AG10803 (cell line): ENCODE data around the gene CMTM7.

Experiments used
- DNase-seq: peaks from one replicate; pipeline ENCODE4 v3.0.0; 2010; ENCODE audit warnings: low read depth
- H3K4me3 ChIP-seq: 2 replicates; pipeline ENCODE4 v1.5.1; 2011; ENCODE audit warnings: mild to moderate bottlenecking, low read length, control low read depth
- TF ChIP-seq, protein P1 (sequence below): conservative IDR thresholded peaks from 2 replicates; pipeline ENCODE4 v1.5.1; 2011; ENCODE audit warnings: mild to moderate bottlenecking, low read length, control low read depth, inconsistent platforms

Gene CMTM7

GRCh38 chr3:32398531-32398930 is 6.9 kb downstream of the CMTM7 start:
- TF ChIP-seq, protein P1, sequence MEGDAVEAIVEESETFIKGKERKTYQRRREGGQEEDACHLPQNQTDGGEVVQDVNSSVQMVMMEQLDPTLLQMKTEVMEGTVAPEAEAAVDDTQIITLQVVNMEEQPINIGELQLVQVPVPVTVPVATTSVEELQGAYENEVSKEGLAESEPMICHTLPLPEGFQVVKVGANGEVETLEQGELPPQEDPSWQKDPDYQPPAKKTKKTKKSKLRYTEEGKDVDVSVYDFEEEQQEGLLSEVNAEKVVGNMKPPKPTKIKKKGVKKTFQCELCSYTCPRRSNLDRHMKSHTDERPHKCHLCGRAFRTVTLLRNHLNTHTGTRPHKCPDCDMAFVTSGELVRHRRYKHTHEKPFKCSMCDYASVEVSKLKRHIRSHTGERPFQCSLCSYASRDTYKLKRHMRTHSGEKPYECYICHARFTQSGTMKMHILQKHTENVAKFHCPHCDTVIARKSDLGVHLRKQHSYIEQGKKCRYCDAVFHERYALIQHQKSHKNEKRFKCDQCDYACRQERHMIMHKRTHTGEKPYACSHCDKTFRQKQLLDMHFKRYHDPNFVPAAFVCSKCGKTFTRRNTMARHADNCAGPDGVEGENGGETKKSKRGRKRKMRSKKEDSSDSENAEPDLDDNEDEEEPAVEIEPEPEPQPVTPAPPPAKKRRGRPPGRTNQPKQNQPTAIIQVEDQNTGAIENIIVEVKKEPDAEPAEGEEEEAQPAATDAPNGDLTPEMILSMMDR, result no peak
- H3K4me3 ChIP-seq, result no peak overlapping the region
- no peak for DNase-seq

DNA sequence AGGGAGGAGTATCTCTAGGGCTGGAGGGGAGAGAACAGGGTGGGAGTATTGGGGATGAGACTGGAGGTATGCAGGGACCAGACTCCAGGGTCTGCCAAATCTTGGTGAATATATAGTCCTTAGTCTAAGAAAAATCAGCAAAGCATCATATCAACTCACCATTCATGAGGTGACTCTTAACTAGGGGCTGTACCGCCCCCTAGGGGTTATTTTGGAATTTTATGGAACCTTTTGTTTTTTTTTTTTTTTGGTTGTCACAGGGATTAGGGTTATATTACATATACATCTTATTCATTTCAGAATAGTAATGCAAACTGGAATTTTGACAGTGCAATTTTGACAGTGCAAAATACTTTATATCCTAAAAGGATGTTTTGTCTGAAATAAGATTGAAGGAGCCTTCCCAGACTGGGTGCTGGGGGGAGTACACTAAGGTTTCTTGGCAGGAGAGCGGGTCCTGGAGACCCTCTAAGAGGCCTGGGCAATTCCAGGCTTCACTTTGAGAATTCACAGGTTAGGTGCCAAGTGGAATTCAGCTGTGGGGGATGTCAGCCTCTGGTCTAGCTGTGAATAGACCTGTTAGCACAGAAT is 7.5 kb downstream of the CMTM7 start:
- peak; percentile 47 for DNase-seq
- TF ChIP-seq, protein P1, result peak; percentile 61
- no peak overlapping the region for H3K4me3 ChIP-seq

DNA sequence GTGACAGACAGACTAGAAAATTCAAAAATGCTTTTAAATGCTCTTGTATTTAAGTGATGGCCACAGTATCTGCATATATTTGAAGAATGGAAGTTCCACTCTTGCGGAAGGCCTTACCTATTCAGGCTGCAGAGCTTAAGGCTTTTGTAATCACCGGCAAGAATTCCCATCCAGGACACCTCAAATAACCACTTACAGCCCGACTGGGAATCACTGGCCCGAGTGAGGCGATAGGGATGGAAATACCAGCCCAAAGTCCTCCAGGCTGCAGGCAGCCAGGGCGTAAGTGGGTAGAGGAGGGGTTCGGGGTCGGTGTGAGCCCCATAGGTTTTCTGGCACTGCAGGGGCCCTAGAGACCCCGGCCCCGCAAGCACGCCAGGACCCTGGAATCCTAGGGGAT is 9.5 kb downstream of the CMTM7 start:
- H3K4me3 ChIP-seq, result peak overlapping the region; percentile 56
- DNase-seq, result no peak
- TF ChIP-seq, protein P1, result no peak

GRCh38 chr3:32401556-32402081 is 10.0 kb downstream of the CMTM7 start:
- peak; percentile 74 for DNase-seq

GRCh38 chr3:32403663-32404062 is 12.0 kb downstream of the CMTM7 start:
- no peak for DNase-seq
- no peak overlapping the region for H3K4me3 ChIP-seq
- TF ChIP-seq, protein P1, result no peak

More at GRCh38 chr3:32401556-32402081, 10.0 kb downstream of the CMTM7 start:
- H3K4me3 ChIP-seq, result peak overlapping the region; percentile 56
- TF ChIP-seq, protein P1, result no peak

- TF ChIP-seq, protein P1, result no peak
- no peak for DNase-seq
- H3K4me3 ChIP-seq, result no peak overlapping the region
These were observed 13.1 kb downstream of the CMTM7 start for GRCh38 chr3:32404714-32405113.

- peak; percentile 36 for DNase-seq
- TF ChIP-seq, protein P1, result no peak
These were observed 13.5 kb downstream of the CMTM7 start for GRCh38 chr3:32405155-32405554.

More at GRCh38 chr3:32405155-32405554, 13.5 kb downstream of the CMTM7 start:
- H3K4me3 ChIP-seq, result no peak overlapping the region
